PC-9 (cell line): Measurements from ENCODE around the gene FBXL14. TPM values are rescaled to one million over a fixed set of nuclear protein-coding genes. Genes with fewer than 3 reads are reported as not detected.

ENCODE experiments used
- BruUV-seq: library from RNA; stranded (reverse); fragments of 400-500 nt; replicated peaks from 2 replicates; lab custom pipeline; 2021; lab: Mats Ljungman, UMichigan
- CTCF ChIA-PET: fragments of 300-600 bp; sonication (Branson Sonifier 250); formaldehyde crosslinking; loops from one replicate; lab custom pipeline; 2022; ENCODE audit warnings: antibody characterized with exemption; lab: Charles Lee
- POLR2A ChIA-PET: fragments of 300-600 bp; sonication (Branson Sonifier 250); formaldehyde crosslinking; loops from one replicate; lab custom pipeline; 2022; ENCODE audit warnings: antibody characterized with exemption; ENCODE audit not compliant: unreplicated experiment; lab: Charles Lee
- DNase-seq, 2 experiments: peaks; one replicate each; pipeline versions ENCODE4 v3.0.0 to v3.0.0-alpha.2; 2015 to 2022; ENCODE audit warnings: mixed read lengths in 1 of 2
- H2AFZ ChIP-seq: fragments of 200-600 bp; sonication (generic); 2 replicates; pipeline ENCODE4 v1.8.1; 2017; ENCODE audit warnings: antibody characterized with exemption
- H3F3A ChIP-seq: fragments of 200-600 bp; sonication (generic); 2 replicates; pipeline ENCODE4 v1.8.1; 2017; ENCODE audit warnings: antibody characterized with exemption, mild to moderate bottlenecking, low read depth; ENCODE audit not compliant: insufficient read depth
- H3K27ac ChIP-seq: fragments of 200-600 bp; sonication (generic); 2 replicates; pipeline ENCODE4 v1.6.1; 2016; ENCODE audit warnings: mixed run types
- H3K27me3 ChIP-seq: fragments of 200-600 bp; sonication (generic); 2 replicates; pipeline ENCODE4 v1.6.1; 2016; ENCODE audit warnings: low read depth, mixed run types; ENCODE audit not compliant: insufficient read depth
- H3K36me3 ChIP-seq: fragments of 200-600 bp; sonication (generic); 2 replicates; pipeline ENCODE4 v1.6.1; 2016; ENCODE audit warnings: low read depth, mixed run types
- H3K4me1 ChIP-seq: fragments of 200-600 bp; sonication (generic); replicated peaks from 2 replicates; pipeline ENCODE4 v1.6.1; 2016; ENCODE audit warnings: mixed run types; ENCODE audit not compliant: insufficient read depth
- H3K4me2 ChIP-seq: fragments of 200-600 bp; sonication (generic); 2 replicates; pipeline ENCODE4 v1.6.1; 2017; ENCODE audit warnings: mixed run types
- H3K4me3 ChIP-seq: fragments of 200-600 bp; sonication (generic); 2 replicates; pipeline ENCODE4 v1.6.1; 2016; ENCODE audit warnings: mixed run types
- H3K79me2 ChIP-seq: fragments of 200-600 bp; sonication (generic); 2 replicates; pipeline ENCODE4 v1.6.1; 2017; ENCODE audit warnings: low read depth, mixed run types
- H3K9me2 ChIP-seq: fragments of 200-600 bp; sonication (generic); 2 replicates; pipeline ENCODE4 v1.8.1; 2017; ENCODE audit warnings: mild to moderate bottlenecking; ENCODE audit not compliant: insufficient read depth
- H3K9me3 ChIP-seq: fragments of 200-600 bp; sonication (generic); 2 replicates; pipeline ENCODE4 v1.8.1; 2016; ENCODE audit warnings: low read depth; ENCODE audit not compliant: insufficient read depth
- H4K20me1 ChIP-seq: fragments of 200-600 bp; sonication (generic); 2 replicates; pipeline ENCODE4 v1.8.1; 2017; ENCODE audit not compliant: insufficient read depth
- EZH2 ChIP-seq: fragments of 200-600 bp; sonication (generic); IDR thresholded peaks from 2 replicates; pipeline ENCODE4 v1.8.0; 2017; ENCODE audit warnings: antibody characterized with exemption, low read depth
- intact Hi-C: fragments of 100-400 bp; cut with micrococcal nuclease; formaldehyde crosslinking; loops from one replicate; pipeline ENCODE4 v1.10.0; 2022; ENCODE audit not compliant: unreplicated experiment
- total RNA-seq: library from RNA; stranded (reverse); gene quantifications from 2 replicates; pipeline ENCODE4 v1.2.3, GENCODE V29; 2021
- TF ChIP-seq, protein P1 (sequence below): fragments of 200-600 bp; sonication (generic); conservative IDR thresholded peaks from 2 replicates; pipeline ENCODE4 v1.6.1; 2017; ENCODE audit warnings: mixed run types, antibody characterized with exemption, mild to moderate bottlenecking, moderate library complexity

The FBXL14 gene
- total RNA-seq, 1 experiment from 2014 or later: 21.1 TPM

- ChIA-PET CTCF (no interaction called here), POLR2A (no interaction called here)
- TF ChIP-seq, protein P1, sequence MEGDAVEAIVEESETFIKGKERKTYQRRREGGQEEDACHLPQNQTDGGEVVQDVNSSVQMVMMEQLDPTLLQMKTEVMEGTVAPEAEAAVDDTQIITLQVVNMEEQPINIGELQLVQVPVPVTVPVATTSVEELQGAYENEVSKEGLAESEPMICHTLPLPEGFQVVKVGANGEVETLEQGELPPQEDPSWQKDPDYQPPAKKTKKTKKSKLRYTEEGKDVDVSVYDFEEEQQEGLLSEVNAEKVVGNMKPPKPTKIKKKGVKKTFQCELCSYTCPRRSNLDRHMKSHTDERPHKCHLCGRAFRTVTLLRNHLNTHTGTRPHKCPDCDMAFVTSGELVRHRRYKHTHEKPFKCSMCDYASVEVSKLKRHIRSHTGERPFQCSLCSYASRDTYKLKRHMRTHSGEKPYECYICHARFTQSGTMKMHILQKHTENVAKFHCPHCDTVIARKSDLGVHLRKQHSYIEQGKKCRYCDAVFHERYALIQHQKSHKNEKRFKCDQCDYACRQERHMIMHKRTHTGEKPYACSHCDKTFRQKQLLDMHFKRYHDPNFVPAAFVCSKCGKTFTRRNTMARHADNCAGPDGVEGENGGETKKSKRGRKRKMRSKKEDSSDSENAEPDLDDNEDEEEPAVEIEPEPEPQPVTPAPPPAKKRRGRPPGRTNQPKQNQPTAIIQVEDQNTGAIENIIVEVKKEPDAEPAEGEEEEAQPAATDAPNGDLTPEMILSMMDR: no peak
- no peak for TF ChIP-seq EZH2
- Histone ChIP-seq H4K20me1 (no peaks in the 10 kb centered on the region), H3K4me3 (no peak overlapping the region), H3K9me2 (no peaks in the 10 kb centered on the region), H3K27ac (no peak overlapping the region), H3K9me3 (no peaks in the 10 kb centered on the region), H3K36me3 (no peaks in the 10 kb centered on the region), H3F3A (peaks cover 7% of the 10 kb centered on the region; the same call in 1 of the 2 replicates), H3K79me2 (no peaks in the 10 kb centered on the region), H3K4me1 (no peaks in the 10 kb centered on the region), H3K27me3 (peaks cover 35% of the 10 kb centered on the region), H2AFZ (no peak overlapping the region), H3K4me2 (no peak overlapping the region)
- intact Hi-C loops: no loop called here
- peak in 1 of 2 experiments; percentile 22 for DNase-seq
- no TSS peak for BruUV-seq
Observed at GRCh38 chr12:1531153-1531653, 63.2 kb downstream of the FBXL14 start.

DNA sequence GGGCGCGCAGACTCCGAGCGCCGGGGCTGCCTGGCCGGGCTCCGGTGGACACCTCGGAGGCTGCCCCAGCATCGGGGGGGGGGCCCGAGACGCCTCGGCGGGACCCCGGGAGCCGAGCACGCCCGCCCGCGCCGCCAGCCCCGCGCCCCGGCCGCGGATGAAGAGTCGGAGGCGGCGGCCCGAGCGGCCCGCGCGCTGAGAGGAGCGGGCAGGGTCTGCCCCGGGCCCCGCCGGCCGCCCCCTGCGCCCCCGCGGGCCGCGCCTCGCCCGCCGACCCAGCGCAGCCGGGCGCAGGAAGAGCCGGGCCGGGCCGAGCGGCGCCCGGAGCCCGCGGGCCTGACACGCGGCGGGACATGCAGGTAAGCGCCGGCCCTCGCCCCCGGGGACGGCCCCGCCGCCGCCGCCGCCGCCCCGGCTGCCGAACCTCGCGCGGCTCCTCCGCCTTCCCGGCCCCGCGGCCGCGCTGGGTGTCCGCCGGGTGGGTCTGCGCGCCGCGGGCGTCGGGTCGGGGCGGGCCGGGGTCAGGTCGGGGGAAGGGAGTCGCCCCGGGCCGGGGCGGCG, 63.7 kb downstream of the FBXL14 start:
- Histone ChIP-seq H3K27me3 (peaks cover 35% of the 10 kb centered on the region), H3K9me3 (no peaks in the 10 kb centered on the region), H3K4me1 (no peaks in the 10 kb centered on the region), H2AFZ (no peak overlapping the region), H3F3A (peaks cover 7% of the 10 kb centered on the region; the same call in 1 of the 2 replicates), H3K4me3 (no peak overlapping the region), H3K4me2 (no peak overlapping the region), H3K27ac (no peak overlapping the region), H3K9me2 (no peaks in the 10 kb centered on the region), H4K20me1 (no peaks in the 10 kb centered on the region), H3K36me3 (no peaks in the 10 kb centered on the region), H3K79me2 (no peaks in the 10 kb centered on the region)
- DNase-seq: no peak
- no TSS peak for BruUV-seq
- POLR2A ChIA-PET: no interaction called here
- intact Hi-C loops: no loop called here
- CTCF ChIA-PET: no interaction called here
- TF ChIP-seq, protein P1: no peak
- no peak for TF ChIP-seq EZH2

- peaks cover 35% of the 10 kb centered on the region for H3K27me3 ChIP-seq
- peaks cover 7% of the 10 kb centered on the region; the same call in 1 of the 2 replicates for H3F3A ChIP-seq
- no peaks in the 10 kb centered on the region for H3K9me3 ChIP-seq
- BruUV-seq: no TSS peak
- H3K36me3 ChIP-seq: no peaks in the 10 kb centered on the region
- POLR2A ChIA-PET: interaction anchor here (0.6 kb wide), 1 partner anchor 93 kb away, joined by 3 read pairs; no protein-coding TSS in a partner anchor
- CTCF ChIA-PET: no interaction called here
- peak in 1 of 2 experiments; percentile 41 for DNase-seq
- H3K79me2 ChIP-seq: no peaks in the 10 kb centered on the region
- no peak overlapping the region for H3K27ac ChIP-seq
- intact Hi-C loops: no loop called here
- H4K20me1 ChIP-seq: no peaks in the 10 kb centered on the region
- H2AFZ ChIP-seq: no peak overlapping the region
- TF ChIP-seq, protein P1: no peak
- no peak for TF ChIP-seq EZH2
- no peak overlapping the region for H3K4me3 ChIP-seq
- no peaks in the 10 kb centered on the region for H3K9me2 ChIP-seq
- H3K4me1 ChIP-seq: no peaks in the 10 kb centered on the region
- no peak overlapping the region for H3K4me2 ChIP-seq
Observed at GRCh38 chr12:1529862-1530591, 64.4 kb downstream of the FBXL14 start.
